Mesenchymal stem cell (in vitro differentiated cells and primary cell): ENCODE data around the gene FAM193B.

ENCODE experiments used
- DNase-seq: peaks from one replicate; pipeline ENCODE4 v3.0.0-alpha.2; 2013
- H2AFZ ChIP-seq: one replicate; pipeline ENCODE4 v1.6.1; 2013; ENCODE audit warnings: low read depth, mild to moderate bottlenecking, control low read depth, inconsistent platforms, low read length, moderate library complexity
- H2AK5ac ChIP-seq: 2 replicates; pipeline ENCODE4 v1.6.1; 2013; ENCODE audit warnings: low read length, moderate library complexity, mild to moderate bottlenecking, inconsistent platforms; ENCODE audit not compliant: severe bottlenecking
- H2BK120ac ChIP-seq: one replicate; pipeline ENCODE4 v1.6.1; 2013; ENCODE audit warnings: low read depth, mild to moderate bottlenecking, inconsistent platforms, low read length, moderate library complexity
- H2BK12ac ChIP-seq, 2 experiments: one replicate each; pipeline ENCODE4 v1.6.1; 2013; ENCODE audit warnings: inconsistent platforms in 2 of 2, low read length in 2 of 2, mild to moderate bottlenecking in 2 of 2, moderate library complexity in 2 of 2, control low read depth in 1 of 2
- H2BK15ac ChIP-seq: one replicate; pipeline ENCODE4 v1.6.1; 2013; ENCODE audit warnings: mild to moderate bottlenecking, low read depth, inconsistent platforms; ENCODE audit not compliant: poor library complexity, severe bottlenecking
- H2BK5ac ChIP-seq: 2 replicates; pipeline ENCODE4 v1.6.1; 2013; ENCODE audit warnings: low read depth, mild to moderate bottlenecking, low read length, control low read depth, inconsistent platforms; ENCODE audit not compliant: poor library complexity, severe bottlenecking
- H3K14ac ChIP-seq, 2 experiments: one replicate each; pipeline ENCODE4 v1.6.1; 2013; ENCODE audit warnings: inconsistent platforms in 2 of 2, low read length in 2 of 2, control low read depth in 1 of 2, mild to moderate bottlenecking in 1 of 2, moderate library complexity in 1 of 2
- H3K18ac ChIP-seq, 2 experiments: one replicate each; pipeline ENCODE4 v1.6.1; 2013; ENCODE audit warnings: inconsistent platforms in 2 of 2, low read length in 2 of 2, control low read depth in 1 of 2, low read depth in 1 of 2, mild to moderate bottlenecking in 1 of 2
- H3K23ac ChIP-seq, 2 experiments: one replicate each; pipeline ENCODE4 v1.6.1; 2013; ENCODE audit warnings: inconsistent platforms in 2 of 2, low read length in 2 of 2, mild to moderate bottlenecking in 2 of 2, moderate library complexity in 2 of 2, control low read depth in 1 of 2
- H3K27ac ChIP-seq: 2 replicates; pipeline ENCODE4 v1.5.1; 2013; ENCODE audit warnings: mild to moderate bottlenecking, moderate library complexity, low read length, control low read depth, inconsistent platforms; ENCODE audit not compliant: poor library complexity, severe bottlenecking
- H3K27me3 ChIP-seq, 2 experiments: 2 replicates each; pipeline versions ENCODE4 v1.6.1 to v1.7.0; 2013; ENCODE audit warnings: low read length in 2 of 2, mild to moderate bottlenecking in 2 of 2, moderate library complexity in 2 of 2, control low read depth in 1 of 2, inconsistent platforms in 1 of 2; ENCODE audit not compliant: control insufficient read depth in 1 of 2, insufficient read depth in 1 of 2
- H3K36me3 ChIP-seq, 2 experiments: 2 replicates each; pipeline versions ENCODE4 v1.6.1 to v1.7.0; 2013; ENCODE audit warnings: low read length in 2 of 2, control low read depth in 1 of 2, inconsistent platforms in 1 of 2, low read depth in 1 of 2, mild to moderate bottlenecking in 1 of 2; ENCODE audit not compliant: insufficient read depth in 2 of 2, control insufficient read depth in 1 of 2
- H3K4ac ChIP-seq, 2 experiments: one replicate each; pipeline ENCODE4 v1.6.1; 2013; ENCODE audit warnings: inconsistent platforms in 2 of 2, low read length in 2 of 2, mild to moderate bottlenecking in 2 of 2, moderate library complexity in 2 of 2, control low read depth in 1 of 2, low read depth in 1 of 2
- H3K4me1 ChIP-seq: 2 replicates; pipeline ENCODE4 v1.6.1; 2013; ENCODE audit warnings: low read depth, low read length, control low read depth; ENCODE audit not compliant: control insufficient read depth, insufficient read depth
- H3K4me2 ChIP-seq: 2 replicates; pipeline ENCODE4 v1.6.1; 2013; ENCODE audit warnings: low read length, mild to moderate bottlenecking, inconsistent platforms; ENCODE audit not compliant: poor library complexity, severe bottlenecking
- H3K4me3 ChIP-seq, 2 experiments: 2 replicates each; pipeline versions ENCODE4 v1.5.1 to v1.7.0; 2013; ENCODE audit warnings: low read length in 2 of 2, mild to moderate bottlenecking in 2 of 2, control low read depth in 1 of 2, low read depth in 1 of 2; ENCODE audit not compliant: insufficient read depth in 1 of 2
- H3K79me1 ChIP-seq: replicated peaks from 2 replicates; pipeline ENCODE4 v1.6.1; 2013; ENCODE audit warnings: mild to moderate bottlenecking, control low read depth, low read length, inconsistent platforms; ENCODE audit not compliant: poor library complexity, severe bottlenecking
- H3K9ac ChIP-seq: 2 replicates; pipeline ENCODE4 v1.7.0; 2013; ENCODE audit warnings: mild to moderate bottlenecking, low read length, moderate library complexity
- H3K9me3 ChIP-seq: 2 replicates; pipeline ENCODE4 v1.7.0; 2013; ENCODE audit warnings: mild to moderate bottlenecking, low read length; ENCODE audit not compliant: control insufficient read depth
- H4K8ac ChIP-seq: one replicate; pipeline ENCODE4 v1.6.1; 2013; ENCODE audit warnings: inconsistent platforms, mild to moderate bottlenecking, low read length, moderate library complexity
- H4K91ac ChIP-seq: one replicate; pipeline ENCODE4 v1.6.1; 2013; ENCODE audit warnings: mild to moderate bottlenecking, low read length, inconsistent platforms
- WGBS: methylation state at CpG from one replicate; pipeline ENCODE4 v1.1.7; 2013; ENCODE audit warnings: mixed read lengths; 5-methylcytosine and 5-hydroxymethylcytosine counted together

Gene FAM193B

DNA sequence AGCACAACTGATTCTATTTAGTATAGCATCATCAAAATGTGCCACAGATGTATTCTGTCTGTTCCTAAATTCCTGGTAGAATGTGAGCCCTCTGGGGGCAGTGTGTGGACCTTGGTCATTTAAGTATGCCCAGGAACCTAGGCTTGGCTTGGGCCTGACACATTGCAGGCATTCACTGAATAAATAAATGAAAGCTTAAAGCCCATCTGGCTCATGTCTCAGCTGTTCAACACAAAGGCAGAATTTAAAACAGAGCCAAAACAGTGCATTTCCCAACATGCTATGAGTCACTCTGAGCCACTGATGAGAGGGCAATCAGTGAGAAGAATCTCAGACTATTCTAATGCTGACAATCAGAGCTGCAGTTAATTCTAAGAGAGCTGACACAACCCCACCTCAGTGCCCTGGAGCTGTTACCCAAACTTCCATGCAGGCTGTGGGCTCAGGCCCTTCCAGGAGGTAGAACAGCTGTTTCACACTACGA lies 8.1 kb downstream of the FAM193B start:
- Histone ChIP-seq H2BK120ac (no peak overlapping the region), H3K4ac (no peak overlapping the region), H4K8ac (no peak overlapping the region), H2BK15ac (no peak overlapping the region), H3K36me3 (peaks cover 8 to 17% of the 10 kb centered on the region in 2 experiments), H3K9me3 (no peaks in the 10 kb centered on the region), H2AK5ac (peak overlapping the region; percentile 24), H3K4me1 (peaks cover 16% of the 10 kb centered on the region), H4K91ac (no peak overlapping the region), H3K14ac (no peak overlapping the region), H3K27ac (peak overlapping the region; percentile 89), H2AFZ (no peak overlapping the region), H3K4me2 (no peak overlapping the region), H3K18ac (peak overlapping the region in 1 of 2 experiments; percentile 80), H3K27me3 (no peaks in the 10 kb centered on the region), H3K79me1 (peaks cover 14% of the 10 kb centered on the region), H3K4me3 (peak overlapping the region in 1 of 2 experiments; percentile 50), H3K23ac (no peak overlapping the region), H2BK5ac (no peak overlapping the region), H3K9ac (peak overlapping the region; percentile 80), H2BK12ac (no peak overlapping the region)
- 0% methylated on average over 1 of the region's 1 CpG for WGBS
- DNase-seq: peak; percentile 99

DNA sequence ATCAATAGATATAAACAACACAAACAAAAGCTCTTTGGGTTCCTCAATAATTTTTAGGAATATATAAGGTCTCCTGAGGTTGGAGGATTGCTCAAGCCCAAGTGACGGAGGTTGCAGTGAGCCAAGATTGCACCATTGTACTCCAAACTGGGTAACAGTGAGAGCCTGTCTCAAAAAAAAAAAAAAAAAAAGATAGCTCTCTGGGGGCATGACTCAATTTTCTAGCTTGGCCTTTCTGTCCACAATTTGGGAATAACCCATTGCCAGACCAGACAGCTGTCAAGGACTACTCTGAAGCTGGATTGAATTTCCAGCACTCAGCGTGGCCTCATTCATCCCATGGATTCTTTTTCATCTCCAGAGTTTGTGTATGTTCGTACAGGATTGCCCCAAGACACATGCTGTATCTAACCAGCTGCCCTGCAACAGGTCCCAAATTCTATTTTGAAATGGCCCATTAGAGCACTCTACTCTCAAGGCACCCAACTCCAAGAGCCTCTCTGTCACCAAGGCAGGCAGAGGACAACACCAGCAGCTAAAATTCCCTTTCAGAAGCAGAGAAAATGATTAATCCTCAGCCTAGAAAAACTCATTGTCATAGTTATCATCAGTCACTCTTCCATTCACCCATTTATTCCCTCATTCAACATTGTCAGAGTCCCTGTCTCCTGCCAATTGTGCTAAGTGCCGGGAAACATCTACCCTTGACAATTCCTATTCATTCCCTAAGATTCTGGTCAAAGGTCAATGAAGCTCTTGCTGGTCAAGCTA lies 8.7 kb downstream of the FAM193B start:
- H2AFZ ChIP-seq: no peak overlapping the region
- no peak overlapping the region for H3K14ac ChIP-seq
- H2BK15ac ChIP-seq: no peak overlapping the region
- DNase-seq: peak; percentile 90
- peak overlapping the region; percentile 53 for H2AK5ac ChIP-seq
- H3K18ac ChIP-seq: peak overlapping the region; percentile 28 to 80
- H3K4me1 ChIP-seq: peaks cover 16% of the 10 kb centered on the region
- peak overlapping the region; percentile 80 for H3K9ac ChIP-seq
- no peak overlapping the region for H3K4me2 ChIP-seq
- peak overlapping the region; percentile 61 for H4K91ac ChIP-seq
- 34% methylated on average over 4 of the region's 4 CpGs for WGBS
- H2BK5ac ChIP-seq: no peak overlapping the region
- peaks cover 13% of the 10 kb centered on the region for H3K79me1 ChIP-seq
- peak overlapping the region; percentile 80 for H4K8ac ChIP-seq
- no peaks in the 10 kb centered on the region for H3K27me3 ChIP-seq
- no peaks in the 10 kb centered on the region for H3K9me3 ChIP-seq
- H2BK120ac ChIP-seq: peak overlapping the region; percentile 85
- peak overlapping the region in 1 of 2 experiments; percentile 50 for H3K4me3 ChIP-seq
- H3K27ac ChIP-seq: peak overlapping the region; percentile 89
- H3K36me3 ChIP-seq: peaks cover 5 to 12% of the 10 kb centered on the region in 2 experiments
- no peak overlapping the region for H2BK12ac ChIP-seq
- peak overlapping the region in 1 of 2 experiments; percentile 9 for H3K23ac ChIP-seq
- peak overlapping the region; percentile 47 to 95 for H3K4ac ChIP-seq

DNA sequence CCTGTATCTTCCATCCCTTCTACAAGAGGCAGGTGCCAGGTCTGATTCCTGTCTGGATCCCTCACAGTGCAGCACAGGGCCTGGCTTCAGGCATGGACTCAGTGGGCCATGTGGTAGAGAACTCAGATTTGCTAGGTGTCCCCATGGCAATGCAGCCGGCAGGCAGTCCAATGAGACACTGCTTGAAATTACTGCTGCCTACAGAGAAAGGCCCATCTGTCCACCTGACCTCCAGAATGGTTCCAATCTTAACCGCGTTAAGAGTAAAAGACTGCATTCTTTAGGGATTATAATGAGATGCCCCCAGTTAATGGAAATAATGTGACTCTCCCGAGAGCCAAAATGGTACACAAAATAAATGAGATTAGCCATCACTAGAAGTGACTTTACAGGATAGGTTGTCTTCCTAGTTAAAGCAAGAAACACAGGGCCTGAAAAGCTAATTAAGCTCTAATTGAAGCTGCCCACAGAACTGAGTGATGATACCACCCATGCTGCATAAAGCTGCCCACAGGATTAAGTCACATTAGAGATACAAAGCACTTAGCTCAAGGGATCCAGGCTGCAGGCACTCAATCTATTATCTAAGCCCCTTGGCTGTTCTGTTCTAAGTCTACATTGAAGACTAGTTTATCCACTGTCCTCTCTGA lies 11.4 kb downstream of the FAM193B start:
- 100% methylated on average over 4 of the region's 4 CpGs for WGBS

DNA sequence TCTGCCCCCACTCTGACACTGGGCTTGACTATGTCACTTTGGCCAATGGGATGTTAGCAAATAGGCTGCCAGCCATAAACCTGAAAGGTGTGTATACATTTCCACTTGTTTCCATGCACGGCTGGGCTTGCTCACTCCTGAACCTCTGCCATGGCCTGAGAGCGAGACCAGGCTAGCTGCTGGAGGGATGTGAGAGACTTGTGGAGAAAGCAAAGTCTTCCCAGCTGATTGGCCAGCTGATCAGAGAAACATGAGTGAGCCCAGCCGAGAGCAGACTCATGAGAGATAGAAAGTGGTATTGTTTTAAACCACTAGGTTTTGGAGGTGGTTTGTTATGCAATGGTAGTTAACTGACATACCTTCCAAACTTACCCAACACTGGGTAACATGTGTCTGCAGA lies 13.9 kb downstream of the FAM193B start:
- H3K18ac ChIP-seq: no peak overlapping the region
- DNase-seq: no peak
- H3K4me3 ChIP-seq: no peak overlapping the region
- no peak overlapping the region for H3K4me2 ChIP-seq
- peak overlapping the region; percentile 3 for H2AK5ac ChIP-seq
- no peaks in the 10 kb centered on the region for H3K27me3 ChIP-seq
- no peak overlapping the region for H4K8ac ChIP-seq
- H3K4ac ChIP-seq: no peak overlapping the region
- peak overlapping the region in 1 of 2 experiments; percentile 72 for H2BK12ac ChIP-seq
- peaks cover 19 to 37% of the 10 kb centered on the region in 2 experiments for H3K36me3 ChIP-seq
- H3K9ac ChIP-seq: no peak overlapping the region
- peaks cover 25% of the 10 kb centered on the region for H3K4me1 ChIP-seq
- H2BK120ac ChIP-seq: no peak overlapping the region
- H3K14ac ChIP-seq: no peak overlapping the region
- no peaks in the 10 kb centered on the region for H3K9me3 ChIP-seq
- no peak overlapping the region for H2AFZ ChIP-seq
- no peak overlapping the region for H3K23ac ChIP-seq
- no peak overlapping the region for H3K27ac ChIP-seq
- WGBS: 94% methylated on average over 2 of the region's 3 CpGs
- H2BK15ac ChIP-seq: no peak overlapping the region
- H4K91ac ChIP-seq: no peak overlapping the region
- H2BK5ac ChIP-seq: no peak overlapping the region
- peaks cover 5% of the 10 kb centered on the region for H3K79me1 ChIP-seq

More for the DNA sequence above, 11.4 kb downstream of the FAM193B start:
- Histone ChIP-seq H3K9me3 (no peaks in the 10 kb centered on the region), H3K9ac (no peak overlapping the region), H2BK15ac (no peak overlapping the region), H3K4me2 (no peak overlapping the region), H3K4me1 (peaks cover 24% of the 10 kb centered on the region), H4K91ac (peak overlapping the region; percentile 63), H3K4me3 (no peak overlapping the region), H3K23ac (peak overlapping the region in 1 of 2 experiments; percentile 91), H2AFZ (no peak overlapping the region), H3K27ac (no peak overlapping the region), H3K27me3 (no peaks in the 10 kb centered on the region), H3K79me1 (peaks cover 7% of the 10 kb centered on the region), H3K18ac (no peak overlapping the region), H4K8ac (no peak overlapping the region), H3K36me3 (peaks cover 12 to 14% of the 10 kb centered on the region in 2 experiments), H3K14ac (peak overlapping the region in 1 of 2 experiments; percentile 18), H2BK12ac (peak overlapping the region in 1 of 2 experiments; percentile 25), H2BK120ac (no peak overlapping the region), H2AK5ac (peak overlapping the region; percentile 31), H3K4ac (no peak overlapping the region), H2BK5ac (no peak overlapping the region)
- DNase-seq: no peak
